Sigmoid colon (tissue), 4 donors: ENCODE measurements around the gene COG4.

Experiments used
- CTCF ChIP-seq, 4 experiments: fragments of 450-650 bp in 3 of 4; fragments of 200-600 bp in 1 of 4; IDR thresholded peaks; one replicate each; pipeline ENCODE4 v1.5.1; 2016 to 2019; ENCODE audit warnings: antibody characterized with exemption in 4 of 4, mild to moderate bottlenecking in 3 of 4, moderate library complexity in 2 of 4
- POLR2A ChIP-seq, 2 donors: fragments of 450-650 bp; IDR thresholded peaks; one replicate each; pipeline ENCODE4 v1.6.1; 2016; ENCODE audit warnings: antibody characterized with exemption in 2 of 2, mild to moderate bottlenecking in 2 of 2, moderate library complexity in 2 of 2
- POLR2AphosphoS5 ChIP-seq, 4 donors: sonication (generic); formaldehyde crosslinking; IDR thresholded peaks; one replicate each; pipeline ENCODE4 v1.6.1; 2017; ENCODE audit warnings: antibody characterized with exemption in 4 of 4

GRCh38 chr16:70475054-70475871, 48.1 kb downstream of the COG4 start:
- TF ChIP-seq CTCF (IDR thresholded peaks at IDR 0.05), result no peak
- TF ChIP-seq POLR2AphosphoS5 (IDR thresholded peaks at IDR 0.05), result no peak
- TF ChIP-seq POLR2A (IDR thresholded peaks at IDR 0.05), result no peak
